H1 (cell line): ENCODE data around the gene MGAT5. TPM values are rescaled to one million over a fixed set of nuclear protein-coding genes. Genes with fewer than 3 reads are reported as not detected.

ENCODE experiments used
- CTCF ChIA-PET: fragments of 300-600 bp; sonication (Branson Sonifier 250); formaldehyde crosslinking; loops from one replicate; lab custom pipeline; 2021; ENCODE audit not compliant: partially characterized antibody; lab: Charles Lee
- POLR2A ChIA-PET: fragments of 300-600 bp; sonication (Branson Sonifier 250); formaldehyde crosslinking; loops from one replicate; lab custom pipeline; 2021; ENCODE audit warnings: inconsistent platforms; ENCODE audit not compliant: partially characterized antibody; lab: Charles Lee
- DNase-seq, 2 experiments: peaks; one replicate each; pipeline versions ENCODE4 v3.0.0 to v3.0.0-alpha.2; 2010 to 2022; ENCODE audit warnings: low spot score in 2 of 2, low read depth in 1 of 2, mixed read lengths in 1 of 2
- FAIRE-seq: peaks from 2 replicates; lab custom pipeline; 2011; peaks lifted over from hg19 to GRCh38; lab: Jason Lieb, UNC
- H2AFZ ChIP-seq: 2 replicates; pipeline ENCODE4 v1.8.1; 2012; ENCODE audit warnings: low read length, inconsistent platforms
- H2AK5ac ChIP-seq: 2 replicates; pipeline ENCODE4 v1.6.1; 2013; ENCODE audit warnings: low read depth, low read length
- H2BK120ac ChIP-seq: replicated peaks from 2 replicates; pipeline ENCODE3; 2013; ENCODE audit warnings: low read depth, low read length, inconsistent platforms
- H2BK12ac ChIP-seq: 2 replicates; pipeline ENCODE4 v1.6.1; 2013; ENCODE audit warnings: low read depth, low read length
- H2BK15ac ChIP-seq: 2 replicates; pipeline ENCODE4 v1.6.1; 2013; ENCODE audit warnings: low read length
- H2BK20ac ChIP-seq: 2 replicates; pipeline ENCODE4 v1.6.1; 2013; ENCODE audit warnings: low read length
- H2BK5ac ChIP-seq: 2 replicates; pipeline ENCODE4 v1.6.1; 2013; ENCODE audit warnings: low read depth, low read length
- H3K14ac ChIP-seq: 2 replicates; pipeline ENCODE4 v1.6.1; 2013; ENCODE audit warnings: inconsistent platforms; ENCODE audit not compliant: insufficient read length
- H3K18ac ChIP-seq: 2 replicates; pipeline ENCODE4 v1.6.1; 2013; ENCODE audit warnings: low read length; ENCODE audit errors: extremely low read depth
- H3K23ac ChIP-seq: 2 replicates; pipeline ENCODE4 v1.6.1; 2013; ENCODE audit warnings: inconsistent platforms; ENCODE audit not compliant: insufficient read length
- H3K23me2 ChIP-seq: 2 replicates; pipeline ENCODE4 v1.6.1; 2013; ENCODE audit warnings: low read depth, low read length
- H3K27ac ChIP-seq: 2 replicates; pipeline ENCODE4 v1.6.1; 2011; ENCODE audit warnings: low read depth, low read length, inconsistent platforms
- H3K27me3 ChIP-seq, 4 experiments: replicated peaks in 1 of 4; 1 replicate in 1 of 4; 2 replicates in 3 of 4; pipeline versions ENCODE4 v1.6.1 to v1.8.1; 2011 to 2013; ENCODE audit warnings: low read length in 3 of 4, mild to moderate bottlenecking in 3 of 4, inconsistent platforms in 2 of 4, mixed read lengths in 2 of 4, moderate library complexity in 1 of 4; ENCODE audit not compliant: control insufficient read depth in 3 of 4, insufficient read depth in 3 of 4; ENCODE audit errors: extremely low read depth in 1 of 4
- H3K36me3 ChIP-seq, 4 experiments: 2 replicates each; pipeline versions ENCODE4 v1.6.1 to v1.8.1; 2011 to 2013; ENCODE audit warnings: mild to moderate bottlenecking in 4 of 4, low read length in 3 of 4, moderate library complexity in 2 of 4, control low read depth in 1 of 4, inconsistent platforms in 1 of 4; ENCODE audit not compliant: insufficient read depth in 4 of 4, control insufficient read depth in 2 of 4
- H3K4ac ChIP-seq: replicated peaks from 2 replicates; pipeline ENCODE3; 2013; ENCODE audit warnings: low read length, low read depth, mixed read lengths, inconsistent platforms; ENCODE audit not compliant: insufficient read length
- H3K4me1 ChIP-seq, 4 experiments: replicated peaks in 1 of 4; 1 replicate in 1 of 4; 2 replicates in 3 of 4; pipeline versions ENCODE4 v1.6.1 to v1.8.1; 2011 to 2013; ENCODE audit warnings: low read length in 3 of 4, inconsistent platforms in 2 of 4, mixed read lengths in 1 of 4; ENCODE audit not compliant: insufficient read depth in 4 of 4, control insufficient read depth in 3 of 4
- H3K4me2 ChIP-seq, 2 experiments: 2 replicates each; pipeline versions ENCODE4 v1.6.1 to v1.8.1; 2011 to 2013; ENCODE audit warnings: low read depth in 2 of 2, low read length in 2 of 2, control low read depth in 1 of 2, inconsistent platforms in 1 of 2, mild to moderate bottlenecking in 1 of 2; ENCODE audit not compliant: insufficient read depth in 1 of 2
- H3K4me3 ChIP-seq, 4 experiments: fragments of 200-600, 300-600 bp in 1 of 4; sonication (generic), shearing (Covaris generic), sonication (Bioruptor Twin) in 1 of 4; 2 replicates each; pipeline versions ENCODE4 v1.5.1 to v1.8.1; 2011 to 2016; ENCODE audit warnings: low read length in 4 of 4, low read depth in 3 of 4, control low read depth in 2 of 4, inconsistent platforms in 2 of 4, mild to moderate bottlenecking in 2 of 4, mixed read lengths in 1 of 4, moderate library complexity in 1 of 4; ENCODE audit not compliant: insufficient read depth in 2 of 4; ENCODE audit errors: extremely low read depth in 1 of 4
- H3K56ac ChIP-seq: replicated peaks from 2 replicates; pipeline ENCODE3; 2013; ENCODE audit warnings: low read depth, mild to moderate bottlenecking, mixed read lengths, low read length, inconsistent platforms; ENCODE audit not compliant: insufficient read length
- H3K79me1 ChIP-seq: 2 replicates; pipeline ENCODE4 v1.6.1; 2013; ENCODE audit warnings: low read depth, low read length, control low read depth
- H3K79me2 ChIP-seq, 2 experiments: 2 replicates each; pipeline versions ENCODE4 v1.6.1 to v1.8.1; 2012 to 2013; ENCODE audit warnings: low read length in 2 of 2, mild to moderate bottlenecking in 2 of 2, inconsistent platforms in 1 of 2; ENCODE audit not compliant: insufficient read depth in 2 of 2, control insufficient read depth in 1 of 2
- H3K9ac ChIP-seq, 4 experiments: replicated peaks in 1 of 4; 1 replicate in 1 of 4; 2 replicates in 3 of 4; pipeline versions ENCODE4 v1.6.1 to v1.8.1; 2011 to 2013; ENCODE audit warnings: low read depth in 3 of 4, low read length in 3 of 4, control low read depth in 2 of 4, mild to moderate bottlenecking in 2 of 4, moderate library complexity in 2 of 4, inconsistent platforms in 1 of 4; ENCODE audit errors: extremely low read depth in 1 of 4
- H3K9me3 ChIP-seq, 2 experiments: 2 replicates each; pipeline versions ENCODE4 v1.6.1 to v1.8.1; 2012 to 2013; ENCODE audit warnings: mild to moderate bottlenecking in 2 of 2, moderate library complexity in 2 of 2, control low read depth in 1 of 2, inconsistent platforms in 1 of 2, low read depth in 1 of 2, low read length in 1 of 2, mixed read lengths in 1 of 2; ENCODE audit not compliant: insufficient read depth in 2 of 2
- H4K20me1 ChIP-seq, 2 experiments: replicated peaks in 1 of 2; 2 replicates each; pipeline versions ENCODE3 to v1.8.1; 2011 to 2013; ENCODE audit warnings: inconsistent platforms in 2 of 2, low read length in 2 of 2, mild to moderate bottlenecking in 1 of 2; ENCODE audit not compliant: insufficient read depth in 2 of 2, control insufficient read depth in 1 of 2
- H4K5ac ChIP-seq: 2 replicates; pipeline ENCODE4 v1.6.1; 2013; ENCODE audit warnings: low read length, low read depth, mixed read lengths, inconsistent platforms; ENCODE audit not compliant: insufficient read length
- H4K8ac ChIP-seq: 2 replicates; pipeline ENCODE4 v1.8.0; 2013; ENCODE audit warnings: mild to moderate bottlenecking, moderate library complexity, low read length, inconsistent platforms; ENCODE audit not compliant: insufficient read depth; ENCODE audit errors: extremely low read depth
- H4K91ac ChIP-seq: replicated peaks from 2 replicates; pipeline ENCODE3; 2013; ENCODE audit warnings: low read length, mixed read lengths, inconsistent platforms; ENCODE audit not compliant: insufficient read length
- WGBS, 2 experiments: shearing (Covaris generic) in 1 of 2; methylation state at CpG; one replicate each; pipeline versions ENCODE4 v1.1.6 to v1.1.7; 2013 to 2015; ENCODE audit warnings: low lambda C conversion rate in 2 of 2, mixed read lengths in 2 of 2, inconsistent platforms in 1 of 2, low coverage in 1 of 2, missing lambda C conversion rate in 1 of 2; ENCODE audit not compliant: insufficient replicate concordance in 2 of 2, insufficient coverage in 1 of 2, insufficient read length in 1 of 2; ENCODE audit errors: extremely low coverage in 1 of 2, missing lambda C conversion rate in 1 of 2; 5-methylcytosine and 5-hydroxymethylcytosine counted together
- polyA plus RNA-seq, 7 experiments: library from polyadenylated mRNA; depleted of rRNA in 3 of 7; stranded (reverse) in 5 of 7; unstranded in 2 of 7; fragments of >200 nt in 5 of 7; fragments of 200-250 nt in 2 of 7; gene quantifications; 1 replicate in 5 of 7; 2 replicates in 1 of 7; 4 replicates in 1 of 7; pipeline versions ENCODE4 v1.2.1 to v1.2.3, GENCODE V29; 2011 to 2013; ENCODE audit warnings: missing spikeins in 2 of 7, mixed read lengths in 2 of 7
- total RNA-seq: library from RNA; stranded (reverse); fragmentation: NEBNext Ultra II Directional; extraction: Animal tissue kit (Norgen Biotek cat#: 25700); gene quantifications from 2 replicates; pipeline ENCODE4 v1.2.1, GENCODE V29; 2021

The MGAT5 gene
- total and polyA plus RNA-seq, 2 of the 8 experiments (the other 6 are each of a cell fraction or from before 2014, with no cell fraction given) = 11.2 to 49.2 TPM

- H2BK5ac ChIP-seq = no peak overlapping the region
- H3K79me2 ChIP-seq = no peaks in the 10 kb centered on the region
- no peaks in the 10 kb centered on the region for H3K79me1 ChIP-seq
- no peaks in the 10 kb centered on the region for H3K9me3 ChIP-seq
- H3K23ac ChIP-seq = no peak overlapping the region
- H3K14ac ChIP-seq = no peak overlapping the region
- no peak overlapping the region for H2BK15ac ChIP-seq
- H3K23me2 ChIP-seq = no peaks in the 10 kb centered on the region
- H3K18ac ChIP-seq = no peak overlapping the region
- no peak overlapping the region for H2AK5ac ChIP-seq
- H4K91ac ChIP-seq = no peak overlapping the region
- WGBS, 2 experiments = 90% methylated on average over 3 of the region's 3 CpGs; no CpG with 5 or more reads in 1 of the 2 experiments
- H4K5ac ChIP-seq = no peak overlapping the region
- H2AFZ ChIP-seq = no peak overlapping the region
- FAIRE-seq (no peak), DNase-seq (no peak)
- no peak overlapping the region for H3K27ac ChIP-seq
- H4K20me1 ChIP-seq = peaks cover 0 to under 1% of the 10 kb centered on the region in 2 experiments
- no peak overlapping the region for H3K9ac ChIP-seq
- no peak overlapping the region for H3K56ac ChIP-seq
- no peak overlapping the region for H2BK20ac ChIP-seq
- no peak overlapping the region for H4K8ac ChIP-seq
- ChIA-PET CTCF (interaction anchor here (0.7 to 4.4 kb wide), 6 partner anchors 12 to 236 kb away, joined by 3 to 22 read pairs (median 4); no protein-coding TSS in a partner anchor), POLR2A (no interaction called here)
- no peaks in the 10 kb centered on the region for H3K27me3 ChIP-seq
- peaks cover 0 to 2% (median 0%) of the 10 kb centered on the region in 4 experiments; a peak in 1 of 7 replicates for H3K4me1 ChIP-seq
- H3K4ac ChIP-seq = no peak overlapping the region
- no peak overlapping the region for H2BK120ac ChIP-seq
- H3K4me2 ChIP-seq = no peak overlapping the region
- H3K4me3 ChIP-seq = no peak overlapping the region
- H3K36me3 ChIP-seq = no peaks in the 10 kb centered on the region; a peak in 2 of 8 replicates
- no peak overlapping the region for H2BK12ac ChIP-seq
Measured at GRCh38 chr2:134352844-134353243, 99.0 kb downstream of the MGAT5 start.
